ENCODE data around the gene COL13A1. TPM values are rescaled to one million over a fixed set of nuclear protein-coding genes. Genes with fewer than 3 reads are reported as not detected.

COL13A1 gene
- total RNA-seq, 4 donors from 2014 or later, result 1.2 to 6.8 (median 3.9) TPM

- no peak for ATAC-seq
- H3K27ac ChIP-seq, result no peak overlapping the region
- H3K4me1 ChIP-seq, result peaks cover 0 to 6% (median 0%) of the 10 kb centered on the region in 3 donors
- 92 to 93% methylated on average over 2 to 3 of the region's 7 CpGs for WGBS, 2 donors (ENCODE audit: low coverage in 1 of 2)
- no peaks in the 10 kb centered on the region for H3K36me3 ChIP-seq
- no peaks in the 10 kb centered on the region for H3K9me3 ChIP-seq
- H3K4me3 ChIP-seq, result no peak overlapping the region
- TF ChIP-seq EP300 (IDR thresholded peaks at IDR 0.05) (no peak), CTCF (IDR thresholded peaks at IDR 0.05) (no peak), POLR2AphosphoS5 (IDR thresholded peaks at IDR 0.05) (no peak), POLR2A (IDR thresholded peaks at IDR 0.05) (no peak)
- no peaks in the 10 kb centered on the region for H3K27me3 ChIP-seq
Measured at GRCh38 chr10:69890065-69890847, 88.5 kb downstream of the COL13A1 start.

GRCh38 chr10:69891057-69891617 is 89.4 kb downstream of the COL13A1 start:
- no peak overlapping the region for H3K4me3 ChIP-seq
- WGBS, 2 donors (ENCODE audit: low coverage in 1 of 2), result 92 to 98% methylated on average over 6 to 9 of the region's 9 CpGs
- no peak for ATAC-seq
- no peaks in the 10 kb centered on the region for H3K36me3 ChIP-seq
- H3K27ac ChIP-seq, result no peak overlapping the region
- H3K27me3 ChIP-seq, result no peaks in the 10 kb centered on the region
- TF ChIP-seq EP300 (IDR thresholded peaks at IDR 0.05) (no peak), POLR2AphosphoS5 (IDR thresholded peaks at IDR 0.05) (no peak), CTCF (IDR thresholded peaks at IDR 0.05) (no peak), POLR2A (IDR thresholded peaks at IDR 0.05) (no peak)
- H3K9me3 ChIP-seq, result no peaks in the 10 kb centered on the region
- no peaks in the 10 kb centered on the region for H3K4me1 ChIP-seq

GRCh38 chr10:69892406-69892805 is 90.7 kb downstream of the COL13A1 start:
- H3K4me1 ChIP-seq, result no peaks in the 10 kb centered on the region
- ATAC-seq, result no peak
- 71 to 88% methylated on average over 1 to 2 of the region's 7 CpGs for WGBS, 2 donors (ENCODE audit: low coverage in 1 of 2)

GRCh38 chr10:69892816-69893215 is 91.1 kb downstream of the COL13A1 start:
- Histone ChIP-seq H3K4me3 (no peak overlapping the region), H3K27me3 (no peaks in the 10 kb centered on the region), H3K4me1 (no peaks in the 10 kb centered on the region), H3K36me3 (no peaks in the 10 kb centered on the region), H3K9me3 (no peaks in the 10 kb centered on the region), H3K27ac (no peak overlapping the region)
- WGBS, 2 donors (ENCODE audit: low coverage in 1 of 2), result 63 to 82% methylated on average over 3 of the region's 10 CpGs
- TF ChIP-seq POLR2AphosphoS5 (IDR thresholded peaks at IDR 0.05), result no peak
- no peak for TF ChIP-seq EP300 (IDR thresholded peaks at IDR 0.05)
- TF ChIP-seq CTCF (IDR thresholded peaks at IDR 0.05), result no peak
- TF ChIP-seq POLR2A (IDR thresholded peaks at IDR 0.05), result no peak
- no peak for ATAC-seq

More at GRCh38 chr10:69892406-69892805, 90.7 kb downstream of the COL13A1 start:
- Histone ChIP-seq H3K4me3 (no peak overlapping the region), H3K36me3 (no peaks in the 10 kb centered on the region), H3K27ac (no peak overlapping the region), H3K27me3 (no peaks in the 10 kb centered on the region), H3K9me3 (no peaks in the 10 kb centered on the region)
- TF ChIP-seq POLR2A (IDR thresholded peaks at IDR 0.05), result no peak
- no peak for TF ChIP-seq CTCF (IDR thresholded peaks at IDR 0.05)
- TF ChIP-seq POLR2AphosphoS5 (IDR thresholded peaks at IDR 0.05), result no peak
